Suppressor macrophage treated with lipopolysaccharide for 1 hour (primary cell): Measurements from ENCODE around the gene CHRND.
A peak's percentile ranks its signal among the peaks of the same experiment; 100 is the strongest.

ENCODE experiments used
- DNase-seq, 3 donors: peaks; one replicate each; pipeline ENCODE4 v3.0.0-alpha.2; 2020 to 2022

Gene CHRND

GRCh38 chr2:232525791-232526371 lies at the start of gene CHRND:
TSS of gene CHRND (plus strand) at chr2:232526160. CDS start at chr2:232526216, 56 bp downstream.
- peak; percentile 24 to 55 (median 25) for DNase-seq

- no peak for DNase-seq
Measured at GRCh38 chr2:232476791-232477190, 49.2 kb upstream of the CHRND start.

- DNase-seq = no peak
Measured at GRCh38 chr2:232477751-232478510, 48.0 kb upstream of the CHRND start.

DNA sequence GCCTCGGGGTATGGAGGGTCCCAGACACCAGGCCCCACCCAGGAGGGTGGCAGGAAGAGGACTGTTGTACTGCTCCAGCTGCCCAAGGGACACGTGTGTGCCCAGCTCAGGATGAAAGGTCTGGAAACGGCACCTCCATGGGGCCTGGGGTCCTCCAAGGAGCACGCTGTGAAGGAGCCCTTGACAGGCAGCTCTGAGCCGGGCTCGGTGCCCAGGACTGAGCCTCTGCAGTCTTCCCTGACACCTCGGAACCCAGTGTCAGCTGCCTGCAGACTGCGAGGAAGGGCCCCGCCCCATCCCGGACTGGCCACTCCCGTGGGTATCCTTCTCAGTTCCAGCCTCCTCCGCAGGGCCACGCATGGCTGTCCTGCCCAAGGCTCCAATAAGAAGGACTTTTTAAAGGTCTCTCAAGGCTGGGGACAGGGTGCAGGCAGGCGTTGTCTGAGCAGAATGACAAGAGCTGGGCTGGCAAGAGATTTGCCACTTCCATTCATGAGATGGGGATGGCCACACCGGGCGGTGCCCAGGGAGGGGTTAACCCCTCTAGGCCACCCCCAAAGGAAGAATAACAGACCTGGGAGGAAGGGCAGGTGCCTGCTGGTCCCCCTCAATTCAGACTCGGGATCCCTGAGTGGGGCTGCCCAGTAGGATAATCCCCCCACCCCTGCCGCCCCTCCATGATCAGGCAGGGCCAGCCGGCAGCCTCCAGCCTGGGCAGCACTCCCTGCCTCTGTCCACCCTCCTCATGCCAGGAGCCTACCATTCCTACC lies 47.2 kb upstream of the CHRND start:
- no peak for DNase-seq

- DNase-seq = no peak
Measured at GRCh38 chr2:232479341-232480200, 46.4 kb upstream of the CHRND start.

GRCh38 chr2:232480201-232481190 lies 45.5 kb upstream of the CHRND start:
- no peak for DNase-seq

GRCh38 chr2:232481322-232482140 lies 44.4 kb upstream of the CHRND start:
- no peak for DNase-seq

- no peak for DNase-seq
Measured at GRCh38 chr2:232482301-232483238, 43.4 kb upstream of the CHRND start.

GRCh38 chr2:232483311-232483922 lies 42.5 kb upstream of the CHRND start:
- DNase-seq = no peak

DNA sequence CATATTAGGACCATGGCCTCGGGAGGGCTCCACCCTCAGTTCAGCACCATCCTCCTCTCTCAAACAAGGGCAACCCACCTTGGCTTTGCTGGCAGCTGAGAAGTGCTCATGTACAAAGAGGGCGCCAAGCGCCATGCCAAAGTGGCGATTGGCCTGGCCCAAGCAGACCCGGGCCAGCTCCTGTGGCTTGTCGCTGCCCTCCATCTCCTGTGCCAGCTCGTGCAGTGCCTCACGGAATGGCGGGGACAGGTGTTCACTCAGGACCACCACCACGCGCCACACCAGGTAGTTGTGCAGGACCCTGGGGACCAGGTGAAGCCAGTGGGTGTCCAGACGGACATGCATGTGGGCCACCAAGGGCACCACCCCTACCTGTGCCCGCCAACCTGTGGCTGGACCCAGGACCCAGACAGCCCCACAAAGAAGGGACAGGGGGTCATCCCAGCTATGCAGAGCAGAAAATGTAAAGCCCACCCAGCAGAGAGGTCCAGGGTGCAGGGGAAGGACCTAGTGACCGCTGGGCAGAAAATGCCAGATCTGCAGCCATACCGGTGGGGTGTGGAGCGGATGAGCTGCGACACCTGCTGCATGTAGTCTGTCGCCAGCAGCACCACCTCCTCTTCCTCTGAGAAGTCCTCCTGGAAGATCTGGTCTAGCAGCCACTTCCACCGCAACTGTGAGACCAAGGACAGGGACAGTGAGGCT lies 41.9 kb upstream of the CHRND start:
- no peak for DNase-seq

- no peak for DNase-seq
Measured at GRCh38 chr2:232484628-232485347, 41.2 kb upstream of the CHRND start.

DNA sequence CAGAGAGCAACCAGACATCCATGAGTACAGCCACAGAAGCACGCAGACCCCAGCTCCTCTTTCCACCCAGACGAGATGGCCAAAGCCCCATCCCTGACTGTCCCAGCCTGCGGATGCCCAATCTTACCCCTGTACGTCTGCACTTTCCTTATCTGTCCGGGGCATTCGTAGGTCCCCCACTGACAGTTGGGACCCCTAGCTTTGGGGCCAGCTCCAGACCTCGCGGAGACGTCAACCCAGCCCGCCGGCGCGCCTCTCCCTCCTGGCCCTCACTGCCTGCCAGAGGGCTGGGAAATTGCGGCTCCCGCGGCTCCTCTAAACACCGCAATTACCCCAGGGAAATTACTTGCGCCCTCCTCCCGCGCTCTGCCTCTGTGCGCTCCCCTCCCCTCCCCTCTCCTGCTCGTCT lies 40.6 kb upstream of the CHRND start:
- no peak for DNase-seq

DNA sequence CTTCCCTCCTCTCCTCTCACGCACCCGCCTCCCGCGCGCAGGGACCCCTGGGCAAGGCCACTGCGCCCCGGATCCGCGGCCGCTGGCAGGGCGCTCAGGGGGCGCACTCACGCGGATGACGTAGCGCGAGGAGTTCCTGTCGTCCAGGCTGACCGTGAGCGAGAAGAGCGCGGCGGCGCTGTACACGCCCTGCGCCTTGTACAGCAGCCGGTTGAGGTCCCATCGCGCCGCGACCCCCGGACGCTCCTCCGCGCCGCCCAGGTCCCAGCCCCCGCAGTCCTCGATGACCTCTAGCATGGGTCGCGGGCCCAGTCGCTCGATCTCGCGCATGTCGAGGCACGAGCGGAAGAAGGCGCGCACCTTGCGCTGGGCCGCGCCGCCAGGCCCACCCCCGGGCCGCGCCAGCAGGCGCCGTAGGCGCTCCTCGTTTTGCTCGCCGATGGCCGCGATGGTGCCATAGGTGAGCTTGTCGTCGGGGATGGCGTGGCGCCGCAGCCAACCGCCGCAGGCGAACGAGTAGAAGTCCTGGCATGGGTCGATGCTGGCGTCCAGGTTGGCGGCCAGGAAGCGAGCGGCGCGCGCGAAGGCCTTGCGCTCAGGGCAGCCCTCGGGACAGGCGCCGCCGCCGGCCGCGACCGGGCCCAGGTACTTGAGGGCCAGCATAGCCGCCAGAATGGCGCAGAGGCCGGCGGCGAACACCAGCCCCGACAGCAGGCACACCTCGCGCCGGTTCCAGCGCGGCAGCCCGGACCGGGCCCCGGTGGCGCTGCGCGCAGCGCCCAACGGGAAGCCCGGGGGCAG lies 40.0 kb upstream of the CHRND start:
- DNase-seq = no peak

GRCh38 chr2:232486558-232487384 lies 39.2 kb upstream of the CHRND start:
- no peak for DNase-seq

DNA sequence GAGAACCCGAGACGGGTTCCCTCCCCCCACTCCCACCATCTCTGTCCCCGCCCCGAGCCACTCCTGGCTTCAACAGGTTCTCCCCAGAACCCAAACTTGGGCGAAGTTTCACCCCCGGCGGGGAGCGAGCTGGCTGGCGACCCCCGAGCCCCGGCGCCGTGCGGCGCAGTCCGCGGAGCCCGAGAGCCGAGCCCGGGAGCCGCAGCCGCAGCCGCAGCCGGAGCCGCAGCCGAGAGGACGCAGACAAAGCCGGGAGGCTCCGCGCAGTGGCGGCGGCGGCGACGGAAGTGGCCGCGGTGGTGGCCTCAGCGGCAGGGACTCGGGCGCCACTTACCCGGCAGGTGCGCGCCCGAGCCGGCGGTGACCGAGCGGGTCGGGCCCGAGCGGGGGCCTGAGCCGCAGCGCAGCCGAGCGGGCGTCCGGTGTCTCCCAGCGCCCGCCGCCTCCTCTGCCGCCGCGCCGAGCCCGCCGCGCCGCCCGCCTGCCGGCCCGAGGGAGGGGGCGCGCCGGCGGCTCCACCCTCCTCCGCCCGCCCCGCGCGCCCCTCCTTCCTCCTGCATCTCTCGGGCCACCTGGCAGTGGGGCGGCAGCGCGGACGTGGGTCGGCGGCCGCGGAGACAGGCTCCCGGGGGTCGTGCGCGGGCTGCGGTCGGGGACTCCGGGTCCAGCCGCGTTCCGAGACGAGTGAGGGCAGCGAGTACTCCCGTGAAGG lies 38.4 kb upstream of the CHRND start, which contains the start of gene ECEL1:
ECEL1 (minus strand) TSS at position 450 of the 712 bp plus-strand sequence. CDS start 1,181 bp downstream, outside the sequence.
- DNase-seq = peak in 1 of 3 donors; percentile 25
